Thoracic aorta (tissue), 2 donors: ENCODE measurements around the gene ALG8. TPM values are rescaled to one million over a fixed set of nuclear protein-coding genes. Genes with fewer than 3 reads are reported as not detected.
"Not testable (repeated sequence)": the region's sequence is repeated elsewhere in the genome, so short reads cannot be mapped to it uniquely, and the experiment has no call there.

Experiments used
- ATAC-seq: fragments of 150-250 bp; one replicate; pipeline ENCODE4 v1.8.0; 2017; ENCODE audit warnings: low read depth; ENCODE audit not compliant: insufficient number of reproducible peaks, low FRiP score
- DNase-seq: peaks from one replicate; pipeline ENCODE4 v3.0.0-alpha.2; 2020; ENCODE audit warnings: low spot score
- H3K27ac ChIP-seq, 2 donors: fragments of 200-600 bp; sonication (generic); 1 replicate in 1 of 2; 2 replicates in 1 of 2; pipeline ENCODE4 v1.5.1; 2016; ENCODE audit warnings: mild to moderate bottlenecking in 2 of 2, moderate library complexity in 2 of 2
- H3K27me3 ChIP-seq: fragments of 200-600 bp; sonication (generic); replicated peaks from 2 replicates; pipeline ENCODE4 v1.6.0; 2016; ENCODE audit warnings: mild to moderate bottlenecking; ENCODE audit not compliant: insufficient read depth
- H3K36me3 ChIP-seq: fragments of 200-600 bp; sonication (generic); one replicate; pipeline ENCODE4 v1.5.1; 2016
- H3K4me1 ChIP-seq, 2 donors: fragments of 200-600 bp; sonication (generic); 1 replicate in 1 of 2; 2 replicates in 1 of 2; pipeline versions ENCODE4 v1.5.1 to v1.6.0; 2016; ENCODE audit warnings: low read depth in 2 of 2, mild to moderate bottlenecking in 1 of 2; ENCODE audit not compliant: control insufficient read depth in 1 of 2
- H3K4me3 ChIP-seq: fragments of 200-600 bp; sonication (generic); 2 replicates; pipeline ENCODE4 v1.5.1; 2016; ENCODE audit warnings: mild to moderate bottlenecking
- H3K9me3 ChIP-seq: fragments of 200-600 bp; sonication (generic); 2 replicates; pipeline ENCODE4 v1.5.1; 2016
- CTCF ChIP-seq: fragments of 200-600 bp; sonication (generic); IDR thresholded peaks from one replicate; pipeline ENCODE4 v1.5.1; 2019; ENCODE audit warnings: antibody characterized with exemption
- total RNA-seq, 2 donors: library from RNA; depleted of rRNA; stranded (reverse); fragments of >200 nt; gene quantifications; one replicate each; pipeline versions ENCODE4 v1.1.0 to v1.2.3, GENCODE V29; 2016

Gene ALG8
- total RNA-seq, 2 donors from 2014 or later: 19.5 to 26.3 TPM

GRCh38 chr11:78079232-78080083 is 60.0 kb downstream of the ALG8 start, which contains the start of gene NDUFC2:
Gene NDUFC2, minus strand, starts transcription at chr11:78079862. Its CDS starts 118 bp downstream, at chr11:78079744.
- peak within 1 kb of the TSS; percentile 93 for H3K4me3 ChIP-seq
- no peaks in the 10 kb centered on the region for H3K27me3 ChIP-seq
- no peaks in the 10 kb centered on the region for H3K9me3 ChIP-seq
- peak; percentile 15 for TF ChIP-seq CTCF
- DNase-seq (peak; percentile 31), ATAC-seq (peak; percentile 68)
- no peaks in the 10 kb centered on the region for H3K36me3 ChIP-seq
- H3K4me1 ChIP-seq: peaks cover 25 to 43% of the 10 kb centered on the region in 2 donors
- H3K27ac ChIP-seq: peak within 1 kb of the TSS; percentile 83 to 85

GRCh38 chr11:78078218-78079167 is 60.9 kb downstream of the ALG8 start:
- no peak for TF ChIP-seq CTCF
- Histone ChIP-seq H3K4me3 (peak overlapping the region; percentile 93), H3K36me3 (no peaks in the 10 kb centered on the region), H3K9me3 (no peaks in the 10 kb centered on the region), H3K27me3 (no peaks in the 10 kb centered on the region), H3K4me1 (peaks cover 25 to 43% of the 10 kb centered on the region in 2 donors), H3K27ac (no peak overlapping the region)
- ATAC-seq (no peak), DNase-seq (no peak)

- not testable (repeated sequence) for H3K36me3 ChIP-seq, ATAC-seq, H3K9me3 ChIP-seq, DNase-seq, H3K27me3 ChIP-seq, H3K27ac ChIP-seq
- H3K4me1 ChIP-seq: peaks cover 25 to 43% of the 10 kb centered on the region in 2 donors
- peak overlapping the region; percentile 93 for H3K4me3 ChIP-seq
Measured at GRCh38 chr11:78077592-78077991, 61.8 kb downstream of the ALG8 start.

- DNase-seq (no peak), ATAC-seq (no peak)
- H3K27me3 ChIP-seq: no peaks in the 10 kb centered on the region
- no peak for TF ChIP-seq CTCF
- peaks cover 25 to 43% of the 10 kb centered on the region in 2 donors for H3K4me1 ChIP-seq
- H3K36me3 ChIP-seq: peaks cover 5% of the 10 kb centered on the region
- H3K27ac ChIP-seq: no peak overlapping the region
- H3K9me3 ChIP-seq: no peaks in the 10 kb centered on the region
- no peak overlapping the region for H3K4me3 ChIP-seq
Measured at GRCh38 chr11:78076733-78077403, 62.6 kb downstream of the ALG8 start.

- no peak overlapping the region for H3K4me3 ChIP-seq
- no peak for DNase-seq
- no peak for ATAC-seq
- no peak overlapping the region for H3K27ac ChIP-seq
- no peaks in the 10 kb centered on the region for H3K27me3 ChIP-seq
- H3K9me3 ChIP-seq: no peaks in the 10 kb centered on the region
- peaks cover 12% of the 10 kb centered on the region for H3K36me3 ChIP-seq
- H3K4me1 ChIP-seq: peaks cover 22 to 36% of the 10 kb centered on the region in 2 donors
- TF ChIP-seq CTCF: no peak
Measured at GRCh38 chr11:78074756-78075155, 64.7 kb downstream of the ALG8 start.
